Tibial artery (tissue), 4 donors: Measurements from ENCODE around the gene ANO7.

ENCODE experiments used
- DNase-seq, 2 donors: peaks; one replicate each; pipeline ENCODE4 v3.0.0-alpha.2; 2019
- H3K27ac ChIP-seq, 2 donors: fragments of 200-600 bp; sonication (generic) in 1 of 2; 1 replicate in 1 of 2; 2 replicates in 1 of 2; pipeline ENCODE4 v1.5.1; 2018 to 2019; ENCODE audit warnings: mild to moderate bottlenecking in 1 of 2
- H3K27me3 ChIP-seq, 2 donors: fragments of 200-600 bp; sonication (generic) in 1 of 2; one replicate each; pipeline versions ENCODE4 v1.5.1 to v1.6.0; 2016 to 2019
- H3K36me3 ChIP-seq, 3 donors: fragments of 200-600 bp; sonication (generic) in 2 of 3; one replicate each; pipeline ENCODE4 v1.5.1; 2016 to 2019; ENCODE audit warnings: mild to moderate bottlenecking in 2 of 3
- H3K4me1 ChIP-seq, 4 donors: fragments of 200-600 bp; sonication (generic) in 2 of 4; 1 replicate in 3 of 4; 2 replicates in 1 of 4; pipeline ENCODE4 v1.5.1; 2016 to 2019
- H3K4me3 ChIP-seq, 2 donors: fragments of 200-600 bp; sonication (generic) in 1 of 2; 1 replicate in 1 of 2; 2 replicates in 1 of 2; pipeline ENCODE4 v1.5.1; 2018 to 2019; ENCODE audit warnings: mild to moderate bottlenecking in 2 of 2
- H3K9me3 ChIP-seq, 3 donors: fragments of 200-600 bp; sonication (generic) in 1 of 3; one replicate each; pipeline ENCODE4 v1.5.1; 2016 to 2019
- intact Hi-C: fragments of 100-400 bp; cut with DNase I; formaldehyde crosslinking; loops from one replicate; pipeline ENCODE4 v1.15.0; 2023; ENCODE audit warnings: low total_unique reads
- TF ChIP-seq, protein P1 (sequence below), 2 experiments: fragments of 200-600 bp in 1 of 2; fragments of 450-650 bp in 1 of 2; IDR thresholded peaks; one replicate each; pipeline ENCODE4 v1.5.1; 2017 to 2019; ENCODE audit warnings: antibody characterized with exemption in 2 of 2, mild to moderate bottlenecking in 1 of 2, moderate library complexity in 1 of 2

The ANO7 gene

DNA sequence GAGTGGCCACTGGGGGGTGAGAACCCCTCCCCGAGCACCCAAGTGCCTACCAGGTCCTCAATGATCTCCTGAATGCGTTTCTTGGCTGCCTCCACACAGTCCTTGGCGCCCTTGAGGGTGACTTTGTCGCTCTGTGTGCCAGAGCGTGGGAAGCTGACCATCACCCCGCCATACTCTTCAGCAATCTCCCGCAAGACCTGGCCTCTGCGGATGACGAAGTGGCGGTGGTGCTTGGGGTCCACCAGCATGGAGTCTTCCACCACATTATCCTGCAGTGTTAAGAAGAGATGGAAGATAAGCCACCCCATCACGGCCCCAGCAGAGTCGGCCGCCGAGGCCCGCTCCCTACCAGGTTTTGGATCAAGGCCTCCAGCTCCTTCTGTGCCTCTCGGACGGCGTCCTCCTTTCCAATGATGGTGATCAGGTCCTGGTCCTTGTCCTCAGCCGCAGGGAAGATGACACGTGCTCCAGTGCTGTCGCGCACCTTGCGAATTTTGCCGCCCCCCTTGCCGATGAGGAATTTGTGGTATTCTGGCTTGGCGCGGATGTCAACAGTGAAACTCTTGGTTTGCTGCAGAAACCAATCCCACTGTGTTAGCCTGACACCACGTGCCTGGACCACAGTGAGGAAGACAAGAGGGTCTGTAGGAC, 51.2 kb downstream of the ANO7 start:
- Histone ChIP-seq H3K27me3 (no peaks in the 10 kb centered on the region), H3K27ac (no peak overlapping the region), H3K9me3 (no peaks in the 10 kb centered on the region), H3K4me1 (no peaks in the 10 kb centered on the region), H3K4me3 (no peak overlapping the region), H3K36me3 (peaks cover 93 to 100% (median 98%) of the 10 kb centered on the region in 3 donors)
- intact Hi-C loops = no loop called here
- TF ChIP-seq, protein P1, sequence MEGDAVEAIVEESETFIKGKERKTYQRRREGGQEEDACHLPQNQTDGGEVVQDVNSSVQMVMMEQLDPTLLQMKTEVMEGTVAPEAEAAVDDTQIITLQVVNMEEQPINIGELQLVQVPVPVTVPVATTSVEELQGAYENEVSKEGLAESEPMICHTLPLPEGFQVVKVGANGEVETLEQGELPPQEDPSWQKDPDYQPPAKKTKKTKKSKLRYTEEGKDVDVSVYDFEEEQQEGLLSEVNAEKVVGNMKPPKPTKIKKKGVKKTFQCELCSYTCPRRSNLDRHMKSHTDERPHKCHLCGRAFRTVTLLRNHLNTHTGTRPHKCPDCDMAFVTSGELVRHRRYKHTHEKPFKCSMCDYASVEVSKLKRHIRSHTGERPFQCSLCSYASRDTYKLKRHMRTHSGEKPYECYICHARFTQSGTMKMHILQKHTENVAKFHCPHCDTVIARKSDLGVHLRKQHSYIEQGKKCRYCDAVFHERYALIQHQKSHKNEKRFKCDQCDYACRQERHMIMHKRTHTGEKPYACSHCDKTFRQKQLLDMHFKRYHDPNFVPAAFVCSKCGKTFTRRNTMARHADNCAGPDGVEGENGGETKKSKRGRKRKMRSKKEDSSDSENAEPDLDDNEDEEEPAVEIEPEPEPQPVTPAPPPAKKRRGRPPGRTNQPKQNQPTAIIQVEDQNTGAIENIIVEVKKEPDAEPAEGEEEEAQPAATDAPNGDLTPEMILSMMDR (IDR thresholded peaks at IDR 0.05) = no peak
- DNase-seq = no peak

DNA sequence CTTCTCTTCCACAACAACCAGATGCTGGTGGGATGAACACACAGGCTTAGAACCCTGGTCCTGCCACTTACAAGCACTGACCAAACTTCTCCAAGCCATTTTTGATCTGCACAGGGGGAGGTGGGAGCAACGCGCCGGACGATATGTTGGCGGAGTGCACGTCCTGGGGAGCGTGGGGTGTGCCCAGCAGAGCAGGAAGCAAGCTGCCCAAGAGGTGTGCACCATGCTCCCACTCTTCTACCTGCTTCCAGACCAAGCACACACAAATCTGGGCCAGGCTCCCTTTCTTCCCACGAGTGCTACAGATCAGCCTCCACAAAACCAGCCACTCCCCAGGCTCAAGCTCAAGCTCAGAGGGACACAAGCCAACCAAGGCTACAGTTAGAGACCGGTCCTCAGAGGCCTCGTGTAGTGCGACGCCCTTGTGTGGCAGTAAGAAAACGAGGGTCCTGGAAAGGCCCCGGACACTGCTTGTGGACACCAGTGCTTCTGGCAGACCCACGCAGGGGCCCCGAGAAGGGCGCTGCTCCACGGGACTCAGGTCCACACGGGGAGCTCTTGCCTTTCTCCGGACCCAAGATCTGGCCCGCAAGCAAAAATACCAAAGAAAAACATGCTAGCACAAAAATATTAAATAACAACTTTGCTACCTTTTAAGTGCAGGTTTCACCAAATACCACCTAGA, 52.0 kb downstream of the ANO7 start:
- no peaks in the 10 kb centered on the region for H3K9me3 ChIP-seq
- no peaks in the 10 kb centered on the region for H3K4me1 ChIP-seq
- H3K4me3 ChIP-seq = no peak overlapping the region
- no peak overlapping the region for H3K27ac ChIP-seq
- DNase-seq = no peak
- H3K36me3 ChIP-seq = peaks cover 93 to 100% (median 96%) of the 10 kb centered on the region in 3 donors
- TF ChIP-seq, protein P1 (IDR thresholded peaks at IDR 0.05) = no peak
- intact Hi-C loops = no loop called here
- no peaks in the 10 kb centered on the region for H3K27me3 ChIP-seq

DNA sequence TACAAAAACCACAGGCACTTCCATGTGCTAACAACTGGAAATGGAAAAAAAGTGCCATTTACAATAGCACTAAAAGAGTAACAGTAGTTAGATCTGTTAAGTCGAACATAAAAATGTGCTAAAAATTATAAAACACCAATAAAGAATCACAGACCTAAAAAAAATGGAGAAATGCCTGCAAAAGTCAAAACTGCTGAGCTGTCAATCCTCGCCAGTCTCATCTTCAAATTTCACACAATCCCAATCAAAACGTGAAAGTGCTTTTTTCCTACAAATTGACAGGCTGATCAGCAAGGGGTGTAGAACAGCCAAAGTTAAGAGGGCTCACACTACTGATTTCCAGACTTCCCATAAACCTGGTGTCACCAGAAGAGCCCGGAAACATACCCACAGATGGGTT, 53.2 kb downstream of the ANO7 start:
- no peak overlapping the region for H3K27ac ChIP-seq
- no peaks in the 10 kb centered on the region for H3K9me3 ChIP-seq
- no peak for DNase-seq
- intact Hi-C loops = no loop called here
- no peak overlapping the region for H3K4me3 ChIP-seq
- H3K4me1 ChIP-seq = no peaks in the 10 kb centered on the region
- TF ChIP-seq, protein P1 (IDR thresholded peaks at IDR 0.05) = no peak
- H3K36me3 ChIP-seq = peaks cover 92 to 100% (median 96%) of the 10 kb centered on the region in 3 donors
- no peaks in the 10 kb centered on the region for H3K27me3 ChIP-seq

- H3K4me3 ChIP-seq = no peak overlapping the region
- no peak for DNase-seq
- H3K36me3 ChIP-seq = peaks cover 92 to 100% (median 96%) of the 10 kb centered on the region in 3 donors
- H3K9me3 ChIP-seq = no peaks in the 10 kb centered on the region
- H3K4me1 ChIP-seq = no peaks in the 10 kb centered on the region
- TF ChIP-seq, protein P1 (IDR thresholded peaks at IDR 0.05) = no peak
- intact Hi-C loops = no loop called here
- no peaks in the 10 kb centered on the region for H3K27me3 ChIP-seq
- H3K27ac ChIP-seq = no peak overlapping the region
These were observed 53.8 kb downstream of the ANO7 start for GRCh38 chr2:241242306-241242705.

DNA sequence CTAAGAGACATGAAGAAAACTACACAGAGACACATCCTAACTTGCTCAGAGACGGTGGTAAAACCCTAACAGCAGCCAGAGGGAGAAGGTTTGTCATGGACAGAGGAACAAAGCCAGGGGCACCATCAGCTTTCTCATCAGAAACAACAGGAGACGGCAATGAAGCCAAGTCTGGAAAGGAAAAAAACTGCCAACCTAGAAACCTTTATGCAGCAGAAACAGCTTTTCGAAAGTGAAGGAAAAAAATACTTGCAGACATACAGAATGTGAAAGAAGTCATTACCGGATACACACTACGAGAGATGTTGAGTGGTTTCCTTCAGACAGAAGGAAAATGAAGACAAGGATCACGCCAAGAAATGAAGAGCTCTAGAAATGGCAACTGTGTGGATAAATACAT, 55.9 kb downstream of the ANO7 start:
- intact Hi-C loops = no loop called here
- Histone ChIP-seq H3K4me1 (no peaks in the 10 kb centered on the region), H3K27ac (no peak overlapping the region), H3K9me3 (no peaks in the 10 kb centered on the region), H3K4me3 (no peak overlapping the region), H3K27me3 (no peaks in the 10 kb centered on the region), H3K36me3 (peaks cover 92 to 100% (median 98%) of the 10 kb centered on the region in 3 donors)
- TF ChIP-seq, protein P1 (IDR thresholded peaks at IDR 0.05) = no peak
- no peak for DNase-seq
